ENCODE results near the gene SIGLEC12. TPM values are rescaled to one million over a fixed set of nuclear protein-coding genes. Genes with fewer than 3 reads are reported as not detected.
"Not testable (repeated sequence)": the region's sequence is repeated elsewhere in the genome, so short reads cannot be mapped to it uniquely, and the experiment has no call there.

SIGLEC12 gene
- total RNA-seq, 2 donors from 2014 or later, result 1.1 TPM; not detected in 1

GRCh38 chr19:51529301-51529700 is 27.7 kb upstream of the SIGLEC12 start:
- ATAC-seq (no peak), DNase-seq (no peak)
- intact Hi-C loops (cut with DNase I), result no loop called here

GRCh38 chr19:51525651-51526050 is 24.1 kb upstream of the SIGLEC12 start:
- DNase-seq, result no peak
- ATAC-seq, result no peak
- intact Hi-C loops (cut with DNase I), result no loop called here

GRCh38 chr19:51524666-51525264 is 23.2 kb upstream of the SIGLEC12 start:
- intact Hi-C loops (cut with DNase I), result no loop called here
- no peak for ATAC-seq
- DNase-seq, result no peak

GRCh38 chr19:51521781-51522180 is 20.2 kb upstream of the SIGLEC12 start:
- no peak for ATAC-seq
- intact Hi-C loops (cut with DNase I), result no loop called here
- DNase-seq, result no peak

- DNase-seq (no peak), ATAC-seq (no peak)
- intact Hi-C loops (cut with DNase I), result no loop called here
Measured at GRCh38 chr19:51521357-51521756, 19.8 kb upstream of the SIGLEC12 start.

- intact Hi-C loops (cut with DNase I), result no loop called here
- ATAC-seq, result no peak
- DNase-seq, result no peak
Measured at GRCh38 chr19:51520728-51521127, 19.1 kb upstream of the SIGLEC12 start.

- intact Hi-C loops (cut with DNase I), result no loop called here
- no peak for DNase-seq
- ATAC-seq, result peak in 1 of 2 donors; percentile 35
Measured at GRCh38 chr19:51514866-51515481, 13.4 kb upstream of the SIGLEC12 start.

GRCh38 chr19:51513968-51514367 is 12.4 kb upstream of the SIGLEC12 start:
- no peak for DNase-seq
- ATAC-seq, result no peak
- intact Hi-C loops (cut with DNase I), result no loop called here

- intact Hi-C loops (cut with DNase I), result no loop called here
- DNase-seq, result no peak
- no peak for ATAC-seq
Measured at GRCh38 chr19:51511353-51511752, 9.8 kb upstream of the SIGLEC12 start.

GRCh38 chr19:51509823-51510660 is 8.4 kb upstream of the SIGLEC12 start:
- intact Hi-C loops (cut with DNase I), result no loop called here
- ATAC-seq (no peak), DNase-seq (no peak)

- no peak for DNase-seq
- ATAC-seq, result no peak
- intact Hi-C loops (cut with DNase I), result no loop called here
Measured at GRCh38 chr19:51508059-51508733, 6.6 kb upstream of the SIGLEC12 start.

GRCh38 chr19:51507640-51508058 is 6.0 kb upstream of the SIGLEC12 start:
- DNase-seq, result no peak

GRCh38 chr19:51507192-51507591 is 5.6 kb upstream of the SIGLEC12 start:
- DNase-seq (no peak), ATAC-seq (peak in 1 of 2 donors; percentile 26)
- intact Hi-C loops (cut with DNase I), result no loop called here

More at GRCh38 chr19:51507640-51508058, 6.0 kb upstream of the SIGLEC12 start:
- no peak for ATAC-seq
- intact Hi-C loops (cut with DNase I), result no loop called here

GRCh38 chr19:51505904-51506303 is 4.3 kb upstream of the SIGLEC12 start:
- intact Hi-C loops (cut with DNase I), result no loop called here

GRCh38 chr19:51503896-51504295 is 2.3 kb upstream of the SIGLEC12 start:
- no peak for DNase-seq
- intact Hi-C loops (cut with DNase I), result no loop called here
- ATAC-seq, result no peak

More at GRCh38 chr19:51505904-51506303, 4.3 kb upstream of the SIGLEC12 start:
- DNase-seq (no peak), ATAC-seq (no peak)

GRCh38 chr19:51503286-51503817 is 1.8 kb upstream of the SIGLEC12 start:
- ATAC-seq (peak in 1 of 2 donors; percentile 27), DNase-seq (no peak)
- intact Hi-C loops (cut with DNase I), result no loop called here

- DNase-seq; intact Hi-C loops (cut with DNase I); ATAC-seq: not testable (repeated sequence)
Measured at GRCh38 chr19:51500931-51501330, 669 bp downstream of the SIGLEC12 start.

- intact Hi-C loops (cut with DNase I), result no loop called here
- no peak for DNase-seq
- ATAC-seq, result no peak
Measured at GRCh38 chr19:51497666-51498065, 3.9 kb downstream of the SIGLEC12 start.

- intact Hi-C loops (cut with DNase I), result no loop called here
- ATAC-seq (peak in 1 of 2 donors; percentile 25), DNase-seq (no peak)
Measured at GRCh38 chr19:51493776-51494175, 7.8 kb downstream of the SIGLEC12 start.
